GM12873 (cell line): ENCODE measurements around the gene SCAMP4.
"Not testable (repeated sequence)": the region's sequence is repeated elsewhere in the genome, so short reads cannot be mapped to it uniquely, and the experiment has no call there.

ENCODE experiments used
- CTCF ChIP-seq: IDR thresholded peaks from 2 replicates; pipeline ENCODE4 v1.5.1; 2012; ENCODE audit warnings: low read depth, mild to moderate bottlenecking, moderate library complexity, low read length, control low read depth; ENCODE audit not compliant: insufficient read depth; ENCODE audit errors: missing control alignments

SCAMP4 gene

GRCh38 chr19:1884719-1885334 lies 20.4 kb upstream of the SCAMP4 start:
- TF ChIP-seq CTCF, result no peak

- TF ChIP-seq CTCF, result not testable (repeated sequence)
These were observed 19.6 kb upstream of the SCAMP4 start, which contains the start of gene ABHD17A for GRCh38 chr19:1885398-1886119. Gene ABHD17A (minus strand): TSS chr19:1885496. CDS start chr19:1881566, 3,930 bp downstream.

- no peak for TF ChIP-seq CTCF
These were observed 16.8 kb upstream of the SCAMP4 start for GRCh38 chr19:1888385-1888784.

- no peak for TF ChIP-seq CTCF
These were observed 15.3 kb upstream of the SCAMP4 start for GRCh38 chr19:1889907-1890306.

GRCh38 chr19:1893791-1894190 lies 11.4 kb upstream of the SCAMP4 start:
- TF ChIP-seq CTCF, result no peak

- TF ChIP-seq CTCF, result no peak
These were observed 8.7 kb upstream of the SCAMP4 start for GRCh38 chr19:1896508-1896907.

GRCh38 chr19:1901940-1902404 lies 3.2 kb upstream of the SCAMP4 start:
- no peak for TF ChIP-seq CTCF
